ENCODE results near the gene FBXW7.

DNA sequence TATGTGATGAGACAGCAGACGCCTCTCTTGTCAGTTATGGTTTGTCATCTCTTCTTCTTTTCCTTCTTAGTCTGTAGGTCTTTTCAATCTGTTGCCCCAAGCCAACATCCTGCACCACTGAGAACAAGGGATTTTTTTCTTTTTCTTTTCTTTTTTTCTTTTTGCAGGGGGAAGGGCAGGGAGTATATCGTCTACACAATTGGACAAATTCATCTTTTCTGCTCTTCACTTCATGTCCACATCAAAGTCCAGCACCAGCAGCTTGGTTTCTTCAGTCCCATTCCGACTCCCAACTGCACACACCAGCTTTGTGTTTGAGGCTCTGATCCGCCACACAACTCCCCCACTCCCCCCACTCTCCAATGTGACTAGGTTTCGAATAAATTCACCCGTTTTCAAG, 213.2 kb downstream of the FBXW7 start:
- TF ChIP-seq CTCF (IDR thresholded peaks at IDR 0.05), result no peak
- TF ChIP-seq POLR2A (IDR thresholded peaks at IDR 0.05), result no peak
- TF ChIP-seq EP300 (IDR thresholded peaks at IDR 0.05; ENCODE audit: low read depth), result no peak

Measured in transverse colon (tissue), 3 donors.